GM21423 (cell line): ENCODE data around the gene PTPRJ.
A peak's percentile ranks its signal among the peaks of the same experiment; 100 is the strongest.

Experiments
- ATAC-seq: cut with Tn5 transposase; IDR thresholded peaks from one replicate; pipeline ENCODE4 v1.9.1; 2021; ENCODE audit warnings: mild to moderate bottlenecking, moderate library complexity; ENCODE audit not compliant: unreplicated experiment

PTPRJ gene

GRCh38 chr11:48141475-48142122 lies 161.2 kb downstream of the PTPRJ start:
- ATAC-seq, result no peak

GRCh38 chr11:48142889-48143288 lies 162.5 kb downstream of the PTPRJ start:
- no peak for ATAC-seq

GRCh38 chr11:48148749-48149148 lies 168.4 kb downstream of the PTPRJ start:
- ATAC-seq, result no peak

- ATAC-seq, result no peak
These were observed 169.9 kb downstream of the PTPRJ start for GRCh38 chr11:48150213-48150612.

- ATAC-seq, result no peak
These were observed 173.8 kb downstream of the PTPRJ start for GRCh38 chr11:48154151-48154550.

GRCh38 chr11:48161951-48162884 lies 181.9 kb downstream of the PTPRJ start:
- no peak for ATAC-seq

- no peak for ATAC-seq
These were observed 182.5 kb downstream of the PTPRJ start for GRCh38 chr11:48162885-48163268.

GRCh38 chr11:48163360-48164100 lies 183.2 kb downstream of the PTPRJ start:
- ATAC-seq, result no peak

- ATAC-seq, result no peak
These were observed 184.5 kb downstream of the PTPRJ start for GRCh38 chr11:48164836-48165235.

GRCh38 chr11:48165426-48165825 lies 185.1 kb downstream of the PTPRJ start:
- no peak for ATAC-seq

- no peak for ATAC-seq
These were observed 187.0 kb downstream of the PTPRJ start for GRCh38 chr11:48167380-48167779.

GRCh38 chr11:48168815-48169214 lies 188.5 kb downstream of the PTPRJ start:
- no peak for ATAC-seq

- ATAC-seq, result no peak
These were observed 188.9 kb downstream of the PTPRJ start for GRCh38 chr11:48169259-48169658.

GRCh38 chr11:48169717-48170116 lies 189.4 kb downstream of the PTPRJ start:
- ATAC-seq, result no peak

GRCh38 chr11:48170241-48171233 lies 190.2 kb downstream of the PTPRJ start:
- no peak for ATAC-seq

GRCh38 chr11:48172818-48173609 lies 192.7 kb downstream of the PTPRJ start:
- ATAC-seq, result peak; percentile 72

GRCh38 chr11:48177661-48178060 lies 197.3 kb downstream of the PTPRJ start:
- no peak for ATAC-seq

GRCh38 chr11:48180627-48181026 lies 200.3 kb downstream of the PTPRJ start:
- ATAC-seq, result no peak

GRCh38 chr11:48182860-48183526 lies 202.6 kb downstream of the PTPRJ start:
- no peak for ATAC-seq
